WTC11 (cell line): ENCODE data around the gene CDNF.

ENCODE experiments used
- KAT7 ChIP-seq: sonication (generic); formaldehyde crosslinking; IDR thresholded peaks from 2 replicates; pipeline ENCODE4 v1.8.1; 2023; ENCODE audit warnings: missing genetic modification reagents, mild to moderate bottlenecking, borderline replicate concordance
- SP1 ChIP-seq: sonication (generic); formaldehyde crosslinking; conservative IDR thresholded peaks from 2 replicates; pipeline ENCODE4 v1.8.1; 2022; ENCODE audit warnings: missing genetic modification reagents
- TCF7 ChIP-seq: sonication (generic); formaldehyde crosslinking; IDR thresholded peaks from 2 replicates; pipeline ENCODE4 v1.8.0; 2022; ENCODE audit warnings: mild to moderate bottlenecking, low read depth, missing genetic modification reagents, moderate library complexity
- ZNF423 ChIP-seq: fragments of 250-450 bp; sonication (Bioruptor Pico); IDR thresholded peaks from 2 replicates; pipeline ENCODE4 v2.1.2; 2022; ENCODE audit warnings: mild to moderate bottlenecking, moderate library complexity
- TF ChIP-seq, protein P1 (sequence below): sonication (generic); formaldehyde crosslinking; IDR thresholded peaks from 2 replicates; pipeline ENCODE4 v1.8.0; 2022; ENCODE audit warnings: mild to moderate bottlenecking, missing genetic modification reagents
- TF ChIP-seq, protein P2 (sequence below): fragments of 200-600 bp; IDR thresholded peaks from 2 replicates; pipeline ENCODE4 v1.8.0; 2022; ENCODE audit warnings: antibody characterized with exemption
- TF ChIP-seq, protein P3 (sequence below): sonication (generic); formaldehyde crosslinking; IDR thresholded peaks from 2 replicates; pipeline ENCODE4 v1.8.1; 2023; ENCODE audit warnings: mild to moderate bottlenecking, missing genetic modification reagents

DNA sequence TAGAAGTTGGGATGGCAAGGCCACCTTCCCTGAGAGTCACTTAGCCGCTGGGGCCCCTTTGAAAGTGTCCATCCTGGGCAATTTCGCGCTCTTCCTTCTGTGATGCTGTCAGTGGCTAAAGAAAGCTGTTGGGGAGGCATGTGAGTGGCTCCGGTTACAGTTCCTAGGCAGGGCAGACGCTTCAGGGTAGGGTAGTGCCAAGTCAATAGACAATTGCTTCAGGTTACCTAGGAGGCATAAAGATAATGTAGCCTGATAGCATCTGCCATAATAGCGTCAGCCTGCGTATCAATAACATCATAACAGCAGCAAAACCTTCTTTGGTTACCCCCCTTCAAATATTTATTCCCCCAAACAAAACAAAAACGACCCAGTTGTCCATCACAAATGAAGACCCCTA lies 63.0 kb downstream of the CDNF start, which contains the start of gene FAM107B:
- TF ChIP-seq, protein P1, sequence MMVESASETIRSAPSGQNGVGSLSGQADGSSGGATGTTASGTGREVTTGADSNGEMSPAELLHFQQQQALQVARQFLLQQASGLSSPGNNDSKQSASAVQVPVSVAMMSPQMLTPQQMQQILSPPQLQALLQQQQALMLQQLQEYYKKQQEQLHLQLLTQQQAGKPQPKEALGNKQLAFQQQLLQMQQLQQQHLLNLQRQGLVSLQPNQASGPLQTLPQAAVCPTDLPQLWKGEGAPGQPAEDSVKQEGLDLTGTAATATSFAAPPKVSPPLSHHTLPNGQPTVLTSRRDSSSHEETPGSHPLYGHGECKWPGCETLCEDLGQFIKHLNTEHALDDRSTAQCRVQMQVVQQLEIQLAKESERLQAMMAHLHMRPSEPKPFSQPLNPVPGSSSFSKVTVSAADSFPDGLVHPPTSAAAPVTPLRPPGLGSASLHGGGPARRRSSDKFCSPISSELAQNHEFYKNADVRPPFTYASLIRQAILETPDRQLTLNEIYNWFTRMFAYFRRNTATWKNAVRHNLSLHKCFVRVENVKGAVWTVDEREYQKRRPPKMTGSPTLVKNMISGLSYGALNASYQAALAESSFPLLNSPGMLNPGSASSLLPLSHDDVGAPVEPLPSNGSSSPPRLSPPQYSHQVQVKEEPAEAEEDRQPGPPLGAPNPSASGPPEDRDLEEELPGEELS (CRISPR knock-in tag), result no peak
- TF ChIP-seq, protein P2, sequence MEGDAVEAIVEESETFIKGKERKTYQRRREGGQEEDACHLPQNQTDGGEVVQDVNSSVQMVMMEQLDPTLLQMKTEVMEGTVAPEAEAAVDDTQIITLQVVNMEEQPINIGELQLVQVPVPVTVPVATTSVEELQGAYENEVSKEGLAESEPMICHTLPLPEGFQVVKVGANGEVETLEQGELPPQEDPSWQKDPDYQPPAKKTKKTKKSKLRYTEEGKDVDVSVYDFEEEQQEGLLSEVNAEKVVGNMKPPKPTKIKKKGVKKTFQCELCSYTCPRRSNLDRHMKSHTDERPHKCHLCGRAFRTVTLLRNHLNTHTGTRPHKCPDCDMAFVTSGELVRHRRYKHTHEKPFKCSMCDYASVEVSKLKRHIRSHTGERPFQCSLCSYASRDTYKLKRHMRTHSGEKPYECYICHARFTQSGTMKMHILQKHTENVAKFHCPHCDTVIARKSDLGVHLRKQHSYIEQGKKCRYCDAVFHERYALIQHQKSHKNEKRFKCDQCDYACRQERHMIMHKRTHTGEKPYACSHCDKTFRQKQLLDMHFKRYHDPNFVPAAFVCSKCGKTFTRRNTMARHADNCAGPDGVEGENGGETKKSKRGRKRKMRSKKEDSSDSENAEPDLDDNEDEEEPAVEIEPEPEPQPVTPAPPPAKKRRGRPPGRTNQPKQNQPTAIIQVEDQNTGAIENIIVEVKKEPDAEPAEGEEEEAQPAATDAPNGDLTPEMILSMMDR, result no peak
- TF ChIP-seq, protein P3, sequence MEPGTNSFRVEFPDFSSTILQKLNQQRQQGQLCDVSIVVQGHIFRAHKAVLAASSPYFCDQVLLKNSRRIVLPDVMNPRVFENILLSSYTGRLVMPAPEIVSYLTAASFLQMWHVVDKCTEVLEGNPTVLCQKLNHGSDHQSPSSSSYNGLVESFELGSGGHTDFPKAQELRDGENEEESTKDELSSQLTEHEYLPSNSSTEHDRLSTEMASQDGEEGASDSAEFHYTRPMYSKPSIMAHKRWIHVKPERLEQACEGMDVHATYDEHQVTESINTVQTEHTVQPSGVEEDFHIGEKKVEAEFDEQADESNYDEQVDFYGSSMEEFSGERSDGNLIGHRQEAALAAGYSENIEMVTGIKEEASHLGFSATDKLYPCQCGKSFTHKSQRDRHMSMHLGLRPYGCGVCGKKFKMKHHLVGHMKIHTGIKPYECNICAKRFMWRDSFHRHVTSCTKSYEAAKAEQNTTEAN, result no peak
- TF ChIP-seq SP1, result no peak
- no peak for TF ChIP-seq ZNF423 (CRISPR knock-in tag)
- no peak for TF ChIP-seq KAT7
- no peak for TF ChIP-seq TCF7 (CRISPR knock-in tag)
